SK-N-MC (cell line): Measurements from ENCODE around the gene S100PBP.

ENCODE experiments used
- EZH2 ChIP-seq: fragments of 200-600 bp; sonication (generic); IDR thresholded peaks from one replicate; pipeline ENCODE4 v1.6.1; 2017; ENCODE audit warnings: antibody characterized with exemption
- FOXP2 ChIP-seq: optimal IDR thresholded peaks from 2 replicates; pipeline ENCODE3; 2011; ENCODE audit warnings: mild to moderate bottlenecking, moderate library complexity; ENCODE audit not compliant: insufficient read depth; ENCODE audit errors: extremely low read length, control extremely low read depth

DNA sequence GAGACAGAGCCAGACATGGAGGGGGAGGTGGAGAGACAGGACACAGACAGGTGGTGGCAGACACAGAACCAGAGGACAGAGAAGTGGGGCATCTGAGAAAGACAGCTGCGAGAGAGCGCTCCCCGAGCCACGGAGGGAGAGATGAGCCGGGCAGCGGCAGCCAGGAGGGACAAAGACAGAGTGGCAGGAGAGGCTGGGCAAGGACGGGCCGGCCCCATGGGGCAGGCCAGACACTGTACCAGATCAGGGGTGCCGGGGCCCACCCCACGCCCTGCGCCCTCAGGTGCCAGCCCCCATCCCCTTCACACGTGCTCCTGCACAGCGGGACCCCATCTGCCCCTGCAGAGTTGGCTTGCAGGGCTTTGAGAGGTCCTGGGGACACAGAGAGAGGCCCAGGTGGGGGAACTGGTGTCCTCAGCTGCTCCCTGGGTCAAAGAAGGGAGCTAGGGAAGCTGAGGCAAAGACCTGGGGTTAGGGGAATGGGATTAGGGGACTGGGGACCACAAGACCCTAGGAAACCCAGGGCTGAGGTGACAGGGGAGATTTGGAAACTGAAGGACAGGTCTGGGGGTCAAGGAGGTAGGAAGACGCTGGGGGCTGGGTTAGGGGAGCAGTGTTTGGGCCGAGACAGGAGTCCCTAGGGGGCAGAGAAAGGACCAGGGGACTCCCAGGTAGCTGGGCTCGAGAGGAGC is 52.6 kb downstream of the S100PBP start:
- TF ChIP-seq EZH2 (no peak), FOXP2 (no peak)
